ENCODE measurements around the gene SLC35G3. TPM values are rescaled to one million over a fixed set of nuclear protein-coding genes. Genes with fewer than 3 reads are reported as not detected.
"Not testable (repeated sequence)": the region's sequence is repeated elsewhere in the genome, so short reads cannot be mapped to it uniquely, and the experiment has no call there.

SLC35G3 gene
- total and polyA plus RNA-seq, 9 donors: not detected

- no peak overlapping the region for H3K4me3 ChIP-seq
- H3K27me3 ChIP-seq: no peaks in the 10 kb centered on the region
- intact Hi-C loops (cut with DNase I): no loop called here
- H3K4me1 ChIP-seq (ENCODE audit: insufficient read depth): no peaks in the 10 kb centered on the region
- DNase-seq: no peak
- no peaks in the 10 kb centered on the region for H3K36me3 ChIP-seq
- 69 to 74% (median 73%) methylated on average over 5 of the region's 5 CpGs for WGBS, 3 donors
- TF ChIP-seq CTCF (IDR thresholded peaks at IDR 0.05): no peak
- TF ChIP-seq EP300 (IDR thresholded peaks at IDR 0.05): no peak
- TF ChIP-seq POLR2A (IDR thresholded peaks at IDR 0.05): no peak
- no peaks in the 10 kb centered on the region for H3K9me3 ChIP-seq
- no peak overlapping the region for H3K27ac ChIP-seq
Measured at GRCh38 chr17:35236821-35237220, 42.6 kb upstream of the SLC35G3 start.

GRCh38 chr17:35235917-35236316 lies 41.7 kb upstream of the SLC35G3 start:
- intact Hi-C loops (cut with DNase I): no loop called here
- DNase-seq: no peak
- no peak overlapping the region for H3K27ac ChIP-seq
- no peak for TF ChIP-seq CTCF (IDR thresholded peaks at IDR 0.05)
- no peak for TF ChIP-seq EP300 (IDR thresholded peaks at IDR 0.05)
- no peak for TF ChIP-seq POLR2A (IDR thresholded peaks at IDR 0.05)
- H3K9me3 ChIP-seq: no peaks in the 10 kb centered on the region
- H3K4me1 ChIP-seq (ENCODE audit: insufficient read depth): no peaks in the 10 kb centered on the region
- H3K27me3 ChIP-seq: no peaks in the 10 kb centered on the region
- 51 to 54% (median 53%) methylated on average over 2 of the region's 2 CpGs for WGBS, 3 donors
- H3K4me3 ChIP-seq: no peak overlapping the region
- H3K36me3 ChIP-seq: no peaks in the 10 kb centered on the region

GRCh38 chr17:35235289-35235688 lies 41.1 kb upstream of the SLC35G3 start:
- H3K27me3 ChIP-seq: no peaks in the 10 kb centered on the region
- H3K4me1 ChIP-seq (ENCODE audit: insufficient read depth): no peaks in the 10 kb centered on the region
- intact Hi-C loops (cut with DNase I): no loop called here
- H3K9me3 ChIP-seq: no peaks in the 10 kb centered on the region
- no peak overlapping the region for H3K4me3 ChIP-seq
- TF ChIP-seq POLR2A (IDR thresholded peaks at IDR 0.05) (no peak), CTCF (IDR thresholded peaks at IDR 0.05) (no peak), EP300 (IDR thresholded peaks at IDR 0.05) (no peak)
- WGBS, 3 donors: 81 to 90% (median 85%) methylated on average over 3 of the region's 3 CpGs
- no peaks in the 10 kb centered on the region for H3K36me3 ChIP-seq
- DNase-seq: no peak
- no peak overlapping the region for H3K27ac ChIP-seq

- DNase-seq; intact Hi-C loops (cut with DNase I); H3K27me3 ChIP-seq; H3K4me1 ChIP-seq (ENCODE audit: insufficient read depth); H3K9me3 ChIP-seq; H3K27ac ChIP-seq; H3K36me3 ChIP-seq; H3K4me3 ChIP-seq: not testable (repeated sequence)
- 71 to 83% (median 79%) methylated on average over 4 of the region's 4 CpGs for WGBS, 3 donors
Measured at GRCh38 chr17:35234315-35234714, 40.1 kb upstream of the SLC35G3 start.

- no peak for DNase-seq
- intact Hi-C loops (cut with DNase I): no loop called here
- TF ChIP-seq POLR2A (IDR thresholded peaks at IDR 0.05) (no peak), CTCF (IDR thresholded peaks at IDR 0.05) (no peak), EP300 (IDR thresholded peaks at IDR 0.05) (no peak)
- no peaks in the 10 kb centered on the region for H3K4me1 ChIP-seq (ENCODE audit: insufficient read depth)
- no peaks in the 10 kb centered on the region for H3K36me3 ChIP-seq
- H3K9me3 ChIP-seq: no peaks in the 10 kb centered on the region
- no peak overlapping the region for H3K4me3 ChIP-seq
- WGBS, 3 donors: 62 to 65% (median 62%) methylated on average over 1 of the region's 1 CpG
- no peak overlapping the region for H3K27ac ChIP-seq
- H3K27me3 ChIP-seq: no peaks in the 10 kb centered on the region
Measured at GRCh38 chr17:35229638-35230037, 35.4 kb upstream of the SLC35G3 start.
